ENCODE data around the gene UBE2D2.

The UBE2D2 gene

DNA sequence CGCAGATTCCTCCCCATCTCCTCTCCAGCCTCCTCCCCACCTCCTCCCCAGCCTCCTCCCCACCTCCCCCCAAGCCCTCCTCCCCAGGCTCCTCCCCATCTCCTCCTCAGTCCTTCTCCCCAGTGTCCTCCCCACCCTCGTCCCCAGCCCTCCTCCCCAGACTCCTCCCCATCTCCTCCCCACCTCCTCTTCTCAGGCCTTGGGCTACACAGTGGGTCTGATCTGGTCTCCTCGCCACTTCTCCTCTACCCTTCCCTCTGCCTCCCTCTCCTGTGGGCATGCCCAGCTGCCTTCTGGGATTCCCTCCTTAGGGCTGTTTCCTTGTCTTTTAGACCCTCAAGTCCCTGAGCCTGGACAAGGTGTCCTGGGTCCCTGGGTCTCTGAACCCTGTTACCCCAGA is 115.3 kb downstream of the UBE2D2 start:
- DNase-seq (ENCODE audit: low read depth in 2 of 2) = no peak

DNA sequence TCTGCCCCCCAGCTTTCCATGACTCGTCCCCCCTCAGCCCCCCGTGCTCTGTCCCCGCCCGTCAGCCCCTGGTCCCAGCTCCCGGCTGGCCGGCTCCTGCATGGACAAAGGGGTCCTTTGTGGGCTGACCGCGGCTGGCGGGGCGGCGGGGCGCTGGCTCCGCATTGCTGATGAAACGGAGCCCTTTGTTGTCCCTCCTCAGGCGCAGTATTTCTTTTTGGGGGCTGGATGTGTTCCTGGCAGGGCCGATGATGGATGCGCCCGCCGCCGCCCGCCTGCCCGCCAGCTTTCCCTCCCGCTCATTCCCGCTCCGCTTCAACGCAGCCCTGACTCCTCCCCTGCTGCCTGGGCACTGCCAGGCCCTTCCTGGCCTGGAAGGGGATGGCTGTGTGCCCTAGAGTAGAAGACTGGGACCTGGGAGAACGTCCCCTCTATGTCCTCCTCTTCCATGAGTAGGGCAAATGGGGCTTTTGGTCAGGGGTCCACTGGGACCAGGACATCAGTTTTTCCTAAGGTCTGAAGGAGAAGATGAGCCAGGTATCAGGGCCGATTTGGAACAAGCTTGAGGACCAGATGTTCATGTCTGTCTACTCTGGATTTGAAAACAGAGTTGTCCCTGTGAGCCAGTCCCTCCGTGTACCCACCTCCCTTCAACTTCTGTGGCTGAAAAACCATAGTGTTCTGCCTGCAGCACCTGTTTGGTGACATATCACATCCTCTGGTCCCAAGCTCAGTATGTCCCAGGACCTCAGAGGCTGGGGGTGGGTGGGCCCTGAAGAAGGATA is 116.0 kb downstream of the UBE2D2 start:
- no peak for DNase-seq (ENCODE audit: low read depth in 2 of 2)
